Measurements from ENCODE around the gene GABRD.

The GABRD gene

GRCh38 chr1:1985375-1986050, 33.6 kb upstream of the GABRD start:
- no peak for DNase-seq (ENCODE audit: low spot score)

DNA sequence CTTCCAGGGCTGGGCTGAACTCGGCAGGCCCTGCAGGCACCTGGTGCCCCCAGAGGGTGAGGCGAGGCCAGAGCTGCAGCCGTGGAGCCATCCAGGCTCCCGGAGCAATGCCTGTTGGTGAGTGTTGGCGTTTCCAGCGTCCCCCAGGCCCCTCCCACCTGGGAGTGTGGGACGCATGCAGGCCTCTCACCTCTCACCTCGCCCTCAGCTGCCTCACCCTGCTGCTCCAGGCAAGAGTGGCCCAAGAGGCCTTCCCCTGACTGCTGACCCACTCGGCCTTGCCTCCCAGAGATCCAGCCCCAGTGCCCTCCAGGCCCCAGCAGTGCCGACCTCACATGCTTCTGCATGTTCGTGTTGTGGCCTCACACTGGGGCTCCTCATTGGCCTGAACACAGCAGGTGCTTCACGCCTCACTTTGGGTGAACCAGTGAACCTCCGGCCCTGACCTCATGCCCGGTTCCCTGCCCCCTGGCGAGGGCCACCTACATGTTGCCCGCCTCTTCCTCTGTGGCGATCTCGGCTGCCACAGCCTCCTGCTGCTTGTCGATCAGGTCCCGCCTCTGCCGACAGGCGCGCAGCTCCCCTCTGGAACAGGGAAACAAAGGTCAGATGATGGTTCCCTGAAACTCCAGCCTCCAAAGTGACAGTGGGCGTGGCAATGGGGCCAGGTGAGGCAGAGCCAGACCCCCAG, 32.5 kb upstream of the GABRD start:
- DNase-seq (ENCODE audit: low spot score), result no peak

GRCh38 chr1:1987142-1987510, 32.0 kb upstream of the GABRD start:
- no peak for DNase-seq (ENCODE audit: low spot score)

GRCh38 chr1:1988061-1988945, 30.8 kb upstream of the GABRD start:
- DNase-seq (ENCODE audit: low spot score), result no peak

GRCh38 chr1:1989102-1989542, 30.0 kb upstream of the GABRD start:
- DNase-seq (ENCODE audit: low spot score), result peak; percentile 21

GRCh38 chr1:1989789-1990188, 29.4 kb upstream of the GABRD start:
- no peak for DNase-seq (ENCODE audit: low spot score)

GRCh38 chr1:1990222-1990621, 28.9 kb upstream of the GABRD start:
- peak; percentile 44 for DNase-seq (ENCODE audit: low spot score)

DNA sequence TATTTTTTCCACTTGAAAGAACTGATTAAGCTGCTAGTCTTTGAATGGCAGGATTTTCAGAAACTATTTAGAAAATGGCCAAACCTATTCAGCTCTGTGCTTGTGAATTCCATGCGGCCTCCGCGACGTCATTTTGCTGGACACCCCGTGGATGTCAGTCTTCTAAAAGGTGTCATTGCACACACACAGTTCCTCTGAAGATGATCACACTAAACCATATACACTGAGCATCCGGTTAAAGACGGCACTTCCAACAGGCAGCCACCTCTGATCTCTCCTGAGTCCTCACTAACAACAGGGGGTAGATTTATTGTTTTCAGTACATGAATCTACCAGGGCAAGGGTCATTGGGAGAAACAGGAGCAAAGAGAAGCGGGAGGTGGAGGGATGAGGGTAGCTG, 24.6 kb upstream of the GABRD start:
- DNase-seq (ENCODE audit: low spot score), result no peak

DNA sequence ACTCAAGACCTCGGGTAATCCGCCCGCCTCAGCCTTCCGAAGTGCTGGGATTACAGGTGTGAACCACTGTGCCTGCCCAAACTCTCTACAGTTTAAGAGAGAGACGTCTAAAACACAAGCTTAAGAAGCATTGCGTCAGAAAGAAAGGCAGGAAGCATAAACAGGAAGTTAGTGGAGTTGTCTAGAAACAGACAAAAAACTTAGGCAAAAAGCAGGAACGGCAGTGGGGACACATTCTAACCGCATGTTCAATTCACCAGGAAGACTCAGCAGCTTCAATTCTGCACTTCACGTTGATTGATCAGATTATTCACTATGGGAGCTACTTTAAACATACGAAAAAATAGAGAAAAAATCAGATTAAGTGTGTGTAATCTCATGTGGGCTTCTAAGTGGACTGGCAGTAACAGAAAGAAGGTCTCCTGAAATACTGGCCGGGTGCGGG, 22.9 kb upstream of the GABRD start:
- DNase-seq (ENCODE audit: low spot score), result peak; percentile 52

DNA sequence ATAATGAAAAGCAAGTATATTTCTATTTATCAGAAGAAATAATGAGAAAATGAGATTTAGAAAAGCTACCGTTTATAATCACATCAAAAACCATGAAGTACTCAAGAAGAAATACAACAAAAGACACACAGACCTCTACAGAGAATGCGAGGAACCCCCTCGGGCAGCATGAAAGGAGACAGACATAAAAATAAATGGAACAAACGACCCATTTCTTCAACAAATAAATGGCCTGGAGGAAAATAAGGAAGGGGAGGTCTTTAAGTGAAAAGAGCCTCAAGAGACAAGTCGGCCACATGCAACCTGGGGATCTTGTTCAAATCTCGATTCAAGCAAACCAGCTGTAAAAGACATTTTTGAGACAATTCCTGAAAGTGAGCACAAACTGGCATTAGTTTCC, 21.6 kb upstream of the GABRD start:
- DNase-seq (ENCODE audit: low spot score), result no peak

DNA sequence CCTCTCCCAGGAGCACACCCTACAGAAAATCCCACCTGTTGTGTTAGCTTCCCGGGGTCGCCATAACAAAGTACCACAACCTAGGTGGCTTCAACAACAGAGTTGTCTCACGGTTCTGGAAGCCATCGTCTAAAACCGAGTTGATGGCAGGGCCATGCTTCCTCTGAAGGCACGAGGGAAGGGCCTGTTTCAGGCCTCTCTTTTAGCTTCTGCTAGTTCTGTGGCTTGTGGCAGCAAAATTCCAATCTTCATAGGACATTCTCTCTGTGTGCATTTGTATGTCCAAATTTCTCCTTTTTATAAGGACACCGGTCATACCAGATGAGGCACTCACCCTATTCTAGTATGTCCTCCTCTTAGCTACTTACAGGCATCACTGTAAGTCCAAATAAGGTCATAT, 18.7 kb upstream of the GABRD start:
- no peak for DNase-seq (ENCODE audit: low spot score)

DNA sequence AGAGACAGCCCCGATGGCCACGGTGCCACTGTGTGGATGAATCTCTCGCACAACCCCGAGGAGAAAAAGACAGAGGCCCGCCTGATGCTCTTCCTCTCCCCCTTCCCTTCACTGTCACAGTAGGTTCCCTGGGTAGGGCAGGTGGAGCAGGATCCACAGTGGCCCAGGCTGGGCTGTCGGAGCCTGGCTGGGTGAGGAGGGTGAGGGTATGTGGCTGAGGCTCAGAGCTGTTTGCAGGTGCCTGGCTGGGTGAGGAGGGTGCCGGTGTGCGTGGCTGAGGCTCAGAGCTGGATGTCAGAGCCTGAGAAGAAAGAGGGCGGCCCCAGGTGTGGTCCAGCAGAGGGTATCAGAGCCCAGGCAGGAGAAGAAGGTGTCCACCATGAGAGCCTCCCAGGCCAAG, 18.3 kb upstream of the GABRD start:
- no peak for DNase-seq (ENCODE audit: low spot score)

DNA sequence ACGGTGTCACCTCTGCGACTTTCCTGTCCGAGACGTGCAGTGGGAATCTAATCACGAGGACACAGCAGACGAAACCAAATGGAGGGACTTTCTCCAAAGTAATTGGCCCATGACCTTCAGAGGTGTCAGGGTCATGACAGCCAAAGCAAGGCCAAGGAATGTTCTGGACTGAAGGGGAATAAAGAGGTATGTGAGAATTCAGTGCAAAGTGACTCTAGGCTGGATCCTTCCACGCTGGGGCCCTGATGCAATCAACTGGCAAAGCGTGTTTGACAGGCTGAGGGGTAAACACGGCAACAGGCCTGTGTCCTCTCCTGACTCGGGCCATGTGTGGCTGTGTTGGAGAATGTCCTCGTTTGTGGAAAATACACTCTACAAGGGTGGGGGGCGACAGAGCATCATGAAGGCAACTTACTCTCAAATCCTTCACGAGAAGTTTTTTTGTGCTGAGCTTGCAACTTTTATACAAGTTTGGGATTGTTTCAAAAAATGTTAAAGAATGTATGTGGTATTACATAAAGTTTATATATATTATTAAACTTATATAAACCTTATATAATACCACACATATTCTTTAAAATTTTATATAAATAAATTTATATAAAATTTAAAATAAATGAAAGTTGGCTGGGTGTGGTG, 17.3 kb upstream of the GABRD start:
- DNase-seq (ENCODE audit: low spot score), result no peak

- DNase-seq (ENCODE audit: low spot score), result peak; percentile 47
These were observed 15.5 kb upstream of the GABRD start, which contains the start of gene CFAP74 for GRCh38 chr1:2003541-2004131. TSS of gene CFAP74 (minus strand) at chr1:2003786. CDS start at chr1:1990956, 12,830 bp downstream.

DNA sequence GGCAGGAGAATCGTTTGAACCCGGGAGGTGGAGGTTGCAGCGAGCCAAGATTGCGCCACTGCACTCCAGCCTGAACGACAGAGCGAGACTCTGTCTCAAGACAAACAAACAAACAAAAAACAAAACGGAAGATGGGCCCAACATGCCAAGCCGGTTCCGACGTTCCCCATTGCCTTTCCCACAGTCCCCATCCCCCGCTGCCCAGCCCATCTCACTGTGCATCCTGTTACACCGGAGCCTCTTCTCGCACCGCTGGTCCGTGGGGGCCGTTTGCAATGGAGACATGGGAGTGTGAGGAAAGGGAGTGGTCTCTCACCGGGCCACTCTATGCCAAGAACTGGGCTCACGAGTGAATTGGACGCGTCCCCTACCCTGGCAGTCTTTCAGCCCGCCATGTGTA, 14.3 kb upstream of the GABRD start:
- no peak for DNase-seq (ENCODE audit: low spot score)

- DNase-seq (ENCODE audit: low spot score), result no peak
These were observed 9.8 kb upstream of the GABRD start for GRCh38 chr1:2009101-2010053.

GRCh38 chr1:2014181-2014580, 5.0 kb upstream of the GABRD start:
- DNase-seq (ENCODE audit: low spot score), result no peak

GRCh38 chr1:2014741-2015735, 4.1 kb upstream of the GABRD start:
- no peak for DNase-seq (ENCODE audit: low spot score)

GRCh38 chr1:2016123-2016522, 3.0 kb upstream of the GABRD start:
- DNase-seq (ENCODE audit: low spot score), result no peak
